PFSK-1 (cell line): ENCODE results near the gene WDR64.

Source experiments
- FOXP2 ChIP-seq: optimal IDR thresholded peaks from 2 replicates; pipeline ENCODE3; 2011; ENCODE audit warnings: borderline replicate concordance, control low read depth, inconsistent platforms; ENCODE audit not compliant: insufficient read depth; ENCODE audit errors: extremely low read length, extremely low read depth
- POLR2AphosphoS5 ChIP-seq: IDR thresholded peaks from 2 replicates; pipeline ENCODE4 v1.6.1; 2012; ENCODE audit warnings: low read depth, mild to moderate bottlenecking, control low read depth, low read length, moderate library complexity
- SIN3A ChIP-seq: IDR thresholded peaks from 2 replicates; pipeline ENCODE4 v1.6.1; 2012; ENCODE audit warnings: mild to moderate bottlenecking, low read length, moderate library complexity, borderline replicate concordance; ENCODE audit not compliant: insufficient read depth
- TAF1 ChIP-seq: IDR thresholded peaks from 2 replicates; pipeline ENCODE4 v1.6.1; 2012; ENCODE audit warnings: low read length, control low read depth, borderline replicate concordance; ENCODE audit not compliant: insufficient read depth
- TF ChIP-seq, protein P1 (sequence below), 2 experiments: IDR thresholded peaks; 2 replicates each; pipeline versions ENCODE4 v1.6.1 to v1.8.0; 2011 to 2012; ENCODE audit warnings: low read depth in 2 of 2, low read length in 2 of 2, control low read depth in 1 of 2, inconsistent platforms in 1 of 2, mild to moderate bottlenecking in 1 of 2, moderate library complexity in 1 of 2; ENCODE audit not compliant: insufficient read depth in 1 of 2

The WDR64 gene

DNA sequence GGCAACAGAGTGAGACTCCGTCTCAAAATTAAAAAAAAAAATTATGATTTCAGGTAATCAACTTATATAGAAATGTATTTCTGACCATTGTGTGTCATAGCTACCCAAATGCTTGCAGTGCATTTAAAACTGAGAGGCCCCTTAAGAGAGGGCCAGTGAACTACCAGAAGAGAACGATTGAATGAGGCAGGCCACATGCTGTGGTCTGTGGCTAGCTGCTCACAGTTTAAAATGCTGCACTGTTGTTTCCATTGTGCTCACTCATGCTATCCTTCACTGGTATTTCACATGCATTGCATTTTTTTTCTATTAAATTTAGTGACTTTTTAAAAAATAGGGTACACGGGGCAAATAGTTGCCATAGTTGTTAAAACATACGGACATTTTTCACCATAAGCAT is 37.9 kb upstream of the WDR64 start:
- no peak for TF ChIP-seq SIN3A

DNA sequence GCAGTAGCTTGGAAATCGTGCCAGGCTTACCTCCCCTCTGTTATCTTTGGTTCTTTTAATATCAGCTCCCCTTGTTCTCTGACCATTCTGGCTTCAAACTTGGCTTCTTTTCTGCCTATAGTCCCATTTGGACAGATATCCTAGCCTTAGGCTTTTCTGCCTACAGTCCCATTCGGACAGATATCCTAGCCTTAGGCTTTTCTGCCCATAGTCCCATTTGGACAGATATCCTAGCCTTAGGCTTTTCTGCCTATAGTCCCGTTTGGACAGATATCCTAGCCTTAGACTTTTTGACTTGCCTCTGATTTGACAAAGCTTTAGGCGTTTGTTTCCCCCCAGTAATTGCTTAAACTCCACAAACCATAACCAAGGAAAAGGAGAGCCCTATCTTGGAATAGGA is 37.5 kb upstream of the WDR64 start:
- TF ChIP-seq FOXP2 (no peak), TAF1 (no peak), POLR2AphosphoS5 (no peak)
- TF ChIP-seq, protein P1, sequence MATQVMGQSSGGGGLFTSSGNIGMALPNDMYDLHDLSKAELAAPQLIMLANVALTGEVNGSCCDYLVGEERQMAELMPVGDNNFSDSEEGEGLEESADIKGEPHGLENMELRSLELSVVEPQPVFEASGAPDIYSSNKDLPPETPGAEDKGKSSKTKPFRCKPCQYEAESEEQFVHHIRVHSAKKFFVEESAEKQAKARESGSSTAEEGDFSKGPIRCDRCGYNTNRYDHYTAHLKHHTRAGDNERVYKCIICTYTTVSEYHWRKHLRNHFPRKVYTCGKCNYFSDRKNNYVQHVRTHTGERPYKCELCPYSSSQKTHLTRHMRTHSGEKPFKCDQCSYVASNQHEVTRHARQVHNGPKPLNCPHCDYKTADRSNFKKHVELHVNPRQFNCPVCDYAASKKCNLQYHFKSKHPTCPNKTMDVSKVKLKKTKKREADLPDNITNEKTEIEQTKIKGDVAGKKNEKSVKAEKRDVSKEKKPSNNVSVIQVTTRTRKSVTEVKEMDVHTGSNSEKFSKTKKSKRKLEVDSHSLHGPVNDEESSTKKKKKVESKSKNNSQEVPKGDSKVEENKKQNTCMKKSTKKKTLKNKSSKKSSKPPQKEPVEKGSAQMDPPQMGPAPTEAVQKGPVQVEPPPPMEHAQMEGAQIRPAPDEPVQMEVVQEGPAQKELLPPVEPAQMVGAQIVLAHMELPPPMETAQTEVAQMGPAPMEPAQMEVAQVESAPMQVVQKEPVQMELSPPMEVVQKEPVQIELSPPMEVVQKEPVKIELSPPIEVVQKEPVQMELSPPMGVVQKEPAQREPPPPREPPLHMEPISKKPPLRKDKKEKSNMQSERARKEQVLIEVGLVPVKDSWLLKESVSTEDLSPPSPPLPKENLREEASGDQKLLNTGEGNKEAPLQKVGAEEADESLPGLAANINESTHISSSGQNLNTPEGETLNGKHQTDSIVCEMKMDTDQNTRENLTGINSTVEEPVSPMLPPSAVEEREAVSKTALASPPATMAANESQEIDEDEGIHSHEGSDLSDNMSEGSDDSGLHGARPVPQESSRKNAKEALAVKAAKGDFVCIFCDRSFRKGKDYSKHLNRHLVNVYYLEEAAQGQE (IDR thresholded peaks at IDR 0.05; ENCODE audit: insufficient read depth in 1 of 2, low read depth in 2 of 2, low read length in 2 of 2): no peak

DNA sequence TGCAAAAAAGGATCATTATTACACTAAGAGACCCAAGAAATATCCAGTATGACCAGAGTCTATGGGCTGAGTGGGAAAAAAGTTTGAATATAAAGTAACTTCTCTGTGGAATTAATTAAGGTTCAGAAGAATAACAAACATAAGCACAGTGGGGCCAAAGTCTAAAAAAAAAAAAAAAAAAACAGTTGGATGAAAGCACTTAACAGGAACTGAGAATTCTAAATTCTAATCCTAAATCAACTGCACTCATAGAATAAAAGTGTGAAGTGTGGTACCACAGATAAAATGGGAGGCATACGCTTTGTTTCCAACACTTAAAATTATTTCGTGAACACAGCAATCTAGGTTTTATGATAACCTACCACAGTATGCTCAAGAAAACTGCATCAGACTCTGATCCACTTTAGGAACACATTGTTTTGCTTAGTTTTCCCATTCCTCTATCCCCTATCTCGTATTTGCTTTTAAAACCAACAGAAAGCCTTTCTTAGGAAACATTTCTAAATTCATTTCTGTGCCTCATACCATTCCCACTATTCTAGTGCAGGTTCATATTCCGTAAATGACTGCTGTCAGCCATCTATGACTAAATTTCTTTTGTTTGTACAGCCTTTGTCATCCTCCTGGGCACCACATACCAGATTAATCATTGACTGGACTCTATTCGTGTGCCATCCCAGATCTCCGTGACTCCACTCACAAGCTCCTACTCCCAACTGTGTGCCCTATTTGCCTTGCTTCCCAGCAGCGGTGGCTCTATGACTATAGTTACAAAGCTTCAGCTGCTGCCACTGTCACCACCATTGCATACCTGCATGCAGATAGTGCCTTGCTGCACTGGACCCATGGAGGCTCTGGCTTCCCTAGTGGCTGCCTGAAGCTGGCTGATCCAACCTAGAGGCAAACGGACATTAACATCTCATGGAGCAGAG is 36.8 kb upstream of the WDR64 start:
- TF ChIP-seq POLR2AphosphoS5: no peak
- TF ChIP-seq FOXP2: no peak
- TF ChIP-seq, protein P1 (IDR thresholded peaks at IDR 0.05; ENCODE audit: insufficient read depth in 1 of 2, low read depth in 2 of 2, low read length in 2 of 2): no peak
- no peak for TF ChIP-seq SIN3A
- no peak for TF ChIP-seq TAF1

DNA sequence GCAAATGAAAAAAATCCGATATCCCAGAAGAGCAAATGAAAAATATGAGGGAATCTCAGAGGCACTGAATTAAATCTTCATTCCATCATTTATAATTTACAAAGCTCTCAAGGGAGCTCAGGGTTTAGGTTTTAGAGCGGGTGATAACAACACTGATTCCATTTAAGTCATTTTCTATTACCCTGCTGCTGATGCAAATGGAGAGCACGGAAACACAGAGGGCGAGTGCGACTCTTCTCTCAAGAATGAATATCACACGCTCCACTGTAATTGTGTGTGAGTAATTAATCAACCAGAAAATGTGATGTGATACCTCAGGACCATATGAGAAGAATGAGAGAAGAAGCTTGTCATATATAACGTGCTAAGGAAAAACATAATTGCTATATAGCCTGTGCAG is 34.7 kb upstream of the WDR64 start:
- TF ChIP-seq FOXP2 (no peak), POLR2AphosphoS5 (no peak), SIN3A (no peak), TAF1 (no peak)
- TF ChIP-seq, protein P1 (IDR thresholded peaks at IDR 0.05; ENCODE audit: insufficient read depth in 1 of 2, low read depth in 2 of 2, low read length in 2 of 2): no peak

DNA sequence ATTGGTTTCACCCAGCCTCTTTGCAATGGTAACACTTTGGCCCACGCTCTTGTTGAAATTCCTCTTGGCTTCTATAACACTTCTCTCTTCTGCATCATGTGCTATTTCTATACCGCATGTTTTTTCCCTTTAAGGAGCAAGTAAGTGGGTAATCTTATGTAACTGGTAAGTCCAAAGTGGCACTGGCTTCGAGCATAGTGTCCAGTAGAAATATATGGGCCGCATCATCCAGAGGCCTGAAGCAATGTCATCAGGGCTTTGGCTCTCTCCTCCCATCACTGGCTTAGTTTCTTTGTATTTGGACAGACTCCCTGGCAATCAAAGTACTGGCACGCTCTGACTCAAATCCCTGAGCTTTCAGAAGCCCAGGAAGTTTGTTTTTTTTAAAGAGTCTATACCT is 29.4 kb upstream of the WDR64 start:
- TF ChIP-seq POLR2AphosphoS5 (no peak), TAF1 (no peak), FOXP2 (no peak), SIN3A (no peak)
- TF ChIP-seq, protein P1 (IDR thresholded peaks at IDR 0.05; ENCODE audit: insufficient read depth in 1 of 2, low read depth in 2 of 2, low read length in 2 of 2): no peak
